IMR-90 (cell line): ENCODE measurements around the gene ALK. TPM values are rescaled to one million over a fixed set of nuclear protein-coding genes. Genes with fewer than 3 reads are reported as not detected.

Experiments used
- ATAC-seq: fragments of 200-7000 bp; cut with Tn5 transposase; 2 replicates; pipeline ENCODE4 v1.9.1; 2020; ENCODE audit warnings: low read depth, mild to moderate bottlenecking, moderate library complexity
- BruUV-seq: library from RNA; stranded (reverse); fragments of 400-500 nt; replicated peaks from 2 replicates; lab custom pipeline; 2021; lab: Mats Ljungman, UMichigan
- CTCF ChIA-PET: fragments of 300-600 bp; formaldehyde crosslinking; extraction: SDS; loops from one replicate; lab custom pipeline; 2021; ENCODE audit warnings: antibody characterized with exemption; lab: Yijun Ruan, JAX
- POLR2A ChIA-PET: fragments of 300-600 bp; sonication (Branson Sonifier 250); formaldehyde crosslinking; loops from one replicate; lab custom pipeline; 2022; ENCODE audit warnings: antibody characterized with exemption; ENCODE audit not compliant: unreplicated experiment; lab: Charles Lee
- DNase-seq: peaks from one replicate; pipeline ENCODE4 v3.0.0; 2013
- H2AFZ ChIP-seq: replicated peaks from 2 replicates; pipeline ENCODE3; 2013; ENCODE audit warnings: low read length, mild to moderate bottlenecking; ENCODE audit not compliant: poor library complexity
- H2AK5ac ChIP-seq: 2 replicates; pipeline ENCODE4 v1.6.1; 2013; ENCODE audit warnings: low read depth, low read length, inconsistent platforms
- H2AK9ac ChIP-seq: replicated peaks from 2 replicates; pipeline ENCODE3; 2013; ENCODE audit warnings: mild to moderate bottlenecking, low read depth, low read length, moderate library complexity; ENCODE audit not compliant: poor library complexity
- H2BK120ac ChIP-seq: 2 replicates; pipeline ENCODE4 v1.6.1; 2013; ENCODE audit warnings: low read depth, low read length, inconsistent platforms
- H2BK15ac ChIP-seq: 3 replicates; pipeline ENCODE4 v1.6.1; 2013; ENCODE audit warnings: low read depth, low read length, inconsistent platforms
- H2BK20ac ChIP-seq: 2 replicates; pipeline ENCODE4 v1.6.1; 2013; ENCODE audit warnings: low read depth, mild to moderate bottlenecking, inconsistent platforms, low read length, moderate library complexity
- H2BK5ac ChIP-seq: 2 replicates; pipeline ENCODE4 v1.6.1; 2013; ENCODE audit warnings: mild to moderate bottlenecking, low read depth, low read length, inconsistent platforms; ENCODE audit not compliant: poor library complexity, severe bottlenecking
- H3K14ac ChIP-seq: replicated peaks from 2 replicates; pipeline ENCODE4 v1.6.1; 2013; ENCODE audit warnings: low read depth, low read length, inconsistent platforms
- H3K18ac ChIP-seq: 2 replicates; pipeline ENCODE4 v1.6.1; 2013; ENCODE audit warnings: low read depth, low read length, control low read depth
- H3K23ac ChIP-seq: 2 replicates; pipeline ENCODE4 v1.6.1; 2013; ENCODE audit warnings: low read depth, low read length, inconsistent platforms
- H3K27ac ChIP-seq: 2 replicates; pipeline ENCODE4 v1.5.1; 2013; ENCODE audit warnings: mild to moderate bottlenecking, control low read depth, low read length; ENCODE audit not compliant: insufficient read depth
- H3K27me3 ChIP-seq: 2 replicates; pipeline ENCODE4 v1.6.1; 2013; ENCODE audit warnings: low read length; ENCODE audit not compliant: control insufficient read depth, insufficient read depth
- H3K36me3 ChIP-seq: 2 replicates; pipeline ENCODE4 v1.6.1; 2013; ENCODE audit warnings: low read length, mixed read lengths; ENCODE audit not compliant: control insufficient read depth, insufficient read depth
- H3K4ac ChIP-seq: 2 replicates; pipeline ENCODE4 v1.6.1; 2013; ENCODE audit warnings: low read depth, low read length, inconsistent platforms
- H3K4me1 ChIP-seq: 2 replicates; pipeline ENCODE4 v1.6.1; 2013; ENCODE audit warnings: low read length, mixed read lengths; ENCODE audit not compliant: control insufficient read depth, insufficient read depth
- H3K4me2 ChIP-seq: 2 replicates; pipeline ENCODE4 v1.6.1; 2013; ENCODE audit warnings: low read depth, mild to moderate bottlenecking, control low read depth, low read length, moderate library complexity
- H3K4me3 ChIP-seq: 2 replicates; pipeline ENCODE4 v1.5.1; 2013; ENCODE audit warnings: low read depth, mild to moderate bottlenecking, control low read depth, low read length, moderate library complexity; ENCODE audit not compliant: insufficient read depth
- H3K56ac ChIP-seq: 2 replicates; pipeline ENCODE4 v1.6.1; 2013; ENCODE audit warnings: low read length, inconsistent platforms; ENCODE audit not compliant: insufficient read depth; ENCODE audit errors: extremely low read depth
- H3K79me1 ChIP-seq, 2 experiments: 2 replicates each; pipeline ENCODE4 v1.6.1; 2013; ENCODE audit warnings: low read length in 2 of 2, inconsistent platforms in 1 of 2, low read depth in 1 of 2
- H3K9ac ChIP-seq: 2 replicates; pipeline ENCODE4 v1.6.1; 2013; ENCODE audit warnings: low read depth, low read length, control low read depth
- H3K9me1 ChIP-seq: 2 replicates; pipeline ENCODE4 v1.6.1; 2013; ENCODE audit warnings: low read length, inconsistent platforms; ENCODE audit not compliant: insufficient read depth
- H3K9me3 ChIP-seq: 2 replicates; pipeline ENCODE4 v1.6.1; 2013; ENCODE audit warnings: low read length; ENCODE audit not compliant: control insufficient read depth, insufficient read depth
- H4K20me1 ChIP-seq: 2 replicates; pipeline ENCODE4 v1.6.1; 2013; ENCODE audit warnings: low read length, inconsistent platforms; ENCODE audit not compliant: insufficient read depth
- H4K5ac ChIP-seq: 2 replicates; pipeline ENCODE4 v1.6.1; 2013; ENCODE audit warnings: mild to moderate bottlenecking, low read depth, low read length, control low read depth
- H4K8ac ChIP-seq, 2 experiments: 2 replicates each; pipeline ENCODE4 v1.6.1; 2013; ENCODE audit warnings: low read depth in 2 of 2, low read length in 2 of 2, control low read depth in 1 of 2, inconsistent platforms in 1 of 2
- H4K91ac ChIP-seq: 2 replicates; pipeline ENCODE4 v1.6.1; 2013; ENCODE audit warnings: low read depth, low read length, inconsistent platforms; ENCODE audit not compliant: insufficient read depth
- BHLHE40 ChIP-seq: fragments of 150-350 bp; IDR thresholded peaks from 2 replicates; pipeline ENCODE4 v1.6.1; 2016; ENCODE audit warnings: mild to moderate bottlenecking, low read depth, low read length
- CHD1 ChIP-seq: IDR thresholded peaks from 2 replicates; pipeline ENCODE4 v1.6.1; 2012; ENCODE audit warnings: low read depth, low read length, improper control_type of control experiment
- CTCF ChIP-seq: conservative IDR thresholded peaks from 2 replicates; pipeline ENCODE4 v1.5.1; 2012; ENCODE audit warnings: mild to moderate bottlenecking, low read depth, low read length, improper control_type of control experiment
- MAZ ChIP-seq: IDR thresholded peaks from 2 replicates; pipeline ENCODE4 v1.6.1; 2012; ENCODE audit warnings: low read depth, mild to moderate bottlenecking, low read length, improper control_type of control experiment, moderate library complexity, borderline replicate concordance
- NFE2L2 ChIP-seq: fragments of 150-350 bp; IDR thresholded peaks from 2 replicates; pipeline ENCODE4 v1.6.1; 2016; ENCODE audit warnings: low read depth, mild to moderate bottlenecking, low read length
- POLR2A ChIP-seq: IDR thresholded peaks from 2 replicates; pipeline ENCODE4 v1.6.1; 2012; ENCODE audit warnings: mild to moderate bottlenecking, low read depth, low read length
- RAD21 ChIP-seq: IDR thresholded peaks from 2 replicates; pipeline ENCODE4 v1.6.1; 2012; ENCODE audit warnings: low read length, improper control_type of control experiment
- SMC3 ChIP-seq: fragments of 150-350 bp; IDR thresholded peaks from 2 replicates; pipeline ENCODE4 v1.6.1; 2016; ENCODE audit warnings: low read depth, mild to moderate bottlenecking, antibody characterized with exemption, low read length, moderate library complexity
- USF2 ChIP-seq: fragments of 150-350 bp; IDR thresholded peaks from 2 replicates; pipeline ENCODE4 v1.6.1; 2017; ENCODE audit warnings: mild to moderate bottlenecking, antibody characterized with exemption, low read length, low read depth
- WGBS, 2 experiments: methylation state at CpG; one replicate each; pipeline versions ENCODE4 v1.1.5 to v1.1.7; 2013; ENCODE audit warnings: missing lambda C conversion rate in 2 of 2; ENCODE audit not compliant: insufficient read length in 1 of 2; ENCODE audit errors: extremely low coverage in 2 of 2; 5-methylcytosine and 5-hydroxymethylcytosine counted together
- dilution Hi-C: fragments of 300-500 bp; cut with HindIII; formaldehyde crosslinking; loops from one replicate; pipeline ENCODE4 v1.14.3; 2018; ENCODE audit warnings: low sequenced_read_pairs; ENCODE audit not compliant: unreplicated experiment
- in situ Hi-C: fragments of 300-500 bp; cut with MboI; formaldehyde crosslinking; loops from 3 replicates; pipeline ENCODE4 v1.14.3; 2019; ENCODE audit warnings: low sequenced_read_pairs, inconsistent platforms, mixed read lengths
- intact Hi-C: fragments of 100-400 bp; cut with micrococcal nuclease; formaldehyde crosslinking; loops from 2 replicates; pipeline ENCODE4 v1.10.0; 2022
- polyA plus RNA-seq, 3 experiments: library from polyadenylated mRNA; depleted of rRNA; stranded (reverse); fragments of >200 nt; gene quantifications; 2 replicates each; pipeline ENCODE4 v1.2.3, GENCODE V29; 2012; ENCODE audit warnings: low replicate concordance in 1 of 3
- total RNA-seq: library from RNA; depleted of rRNA; stranded (reverse); fragments of >200 nt; gene quantifications from 2 replicates; pipeline ENCODE4 v1.2.3, GENCODE V29; 2012

The ALK gene
- total and polyA plus RNA-seq, 2 of the 4 experiments (the other 2 are of a cell fraction): not detected

- intact Hi-C loops (no loop called here), dilution Hi-C loops (no loop called here), in situ Hi-C loops (no loop called here)
- Histone ChIP-seq H3K27me3 (no peaks in the 10 kb centered on the region), H4K20me1 (no peaks in the 10 kb centered on the region), H2AK5ac (no peak overlapping the region), H3K4ac (no peak overlapping the region), H3K4me3 (no peak overlapping the region), H3K56ac (no peak overlapping the region), H4K8ac (no peak overlapping the region), H4K5ac (no peak overlapping the region), H3K9me3 (no peaks in the 10 kb centered on the region), H3K4me2 (no peak overlapping the region), H2BK15ac (no peak overlapping the region), H2BK5ac (no peak overlapping the region), H2BK120ac (no peak overlapping the region), H2BK20ac (no peak overlapping the region), H3K18ac (no peak overlapping the region), H3K23ac (no peak overlapping the region), H3K9ac (no peak overlapping the region), H2AK9ac (no peak overlapping the region), H3K79me1 (no peaks in the 10 kb centered on the region), H3K9me1 (no peaks in the 10 kb centered on the region), H3K27ac (no peak overlapping the region), H3K36me3 (no peaks in the 10 kb centered on the region), H2AFZ (no peak overlapping the region), H3K4me1 (no peaks in the 10 kb centered on the region; the same call in 1 of the 2 replicates), H4K91ac (no peak overlapping the region), H3K14ac (no peak overlapping the region)
- CTCF ChIA-PET: no interaction called here
- peak; percentile 17; the same call in 1 of the 2 replicates for ATAC-seq
- POLR2A ChIA-PET: no interaction called here
- WGBS, 2 experiments: no CpG with 5 or more reads among the region's 8 CpGs
- no TSS peak for BruUV-seq
- TF ChIP-seq CTCF: no peak
- TF ChIP-seq MAZ: no peak
- no peak for TF ChIP-seq CHD1
- TF ChIP-seq RAD21: no peak
- TF ChIP-seq BHLHE40: no peak
- no peak for TF ChIP-seq SMC3
- TF ChIP-seq POLR2A: no peak
- no peak for TF ChIP-seq NFE2L2
- TF ChIP-seq USF2: no peak
- no peak for DNase-seq
Observed at GRCh38 chr2:29448096-29448688, 473.2 kb downstream of the ALK start.
